IMR-90 (cell line): Measurements from ENCODE around the gene TOP2B. TPM values are rescaled to one million over a fixed set of nuclear protein-coding genes. Genes with fewer than 3 reads are reported as not detected.

Experiments used
- ATAC-seq: fragments of 200-7000 bp; cut with Tn5 transposase; 2 replicates; pipeline ENCODE4 v1.9.1; 2020; ENCODE audit warnings: low read depth, mild to moderate bottlenecking, moderate library complexity
- BruUV-seq: library from RNA; stranded (reverse); fragments of 400-500 nt; replicated peaks from 2 replicates; lab custom pipeline; 2021; lab: Mats Ljungman, UMichigan
- CTCF ChIA-PET: fragments of 300-600 bp; formaldehyde crosslinking; extraction: SDS; loops from one replicate; lab custom pipeline; 2021; ENCODE audit warnings: antibody characterized with exemption; lab: Yijun Ruan, JAX
- POLR2A ChIA-PET: fragments of 300-600 bp; sonication (Branson Sonifier 250); formaldehyde crosslinking; loops from one replicate; lab custom pipeline; 2022; ENCODE audit warnings: antibody characterized with exemption; ENCODE audit not compliant: unreplicated experiment; lab: Charles Lee
- DNase-seq: peaks from one replicate; pipeline ENCODE4 v3.0.0; 2013
- H2AFZ ChIP-seq: replicated peaks from 2 replicates; pipeline ENCODE3; 2013; ENCODE audit warnings: low read length, mild to moderate bottlenecking; ENCODE audit not compliant: poor library complexity
- H2AK5ac ChIP-seq: 2 replicates; pipeline ENCODE4 v1.6.1; 2013; ENCODE audit warnings: low read depth, low read length, inconsistent platforms
- H2AK9ac ChIP-seq: replicated peaks from 2 replicates; pipeline ENCODE3; 2013; ENCODE audit warnings: mild to moderate bottlenecking, low read depth, low read length, moderate library complexity; ENCODE audit not compliant: poor library complexity
- H2BK120ac ChIP-seq: 2 replicates; pipeline ENCODE4 v1.6.1; 2013; ENCODE audit warnings: low read depth, low read length, inconsistent platforms
- H2BK15ac ChIP-seq: 3 replicates; pipeline ENCODE4 v1.6.1; 2013; ENCODE audit warnings: low read depth, low read length, inconsistent platforms
- H2BK20ac ChIP-seq: 2 replicates; pipeline ENCODE4 v1.6.1; 2013; ENCODE audit warnings: low read depth, mild to moderate bottlenecking, inconsistent platforms, low read length, moderate library complexity
- H2BK5ac ChIP-seq: 2 replicates; pipeline ENCODE4 v1.6.1; 2013; ENCODE audit warnings: mild to moderate bottlenecking, low read depth, low read length, inconsistent platforms; ENCODE audit not compliant: poor library complexity, severe bottlenecking
- H3K14ac ChIP-seq: replicated peaks from 2 replicates; pipeline ENCODE4 v1.6.1; 2013; ENCODE audit warnings: low read depth, low read length, inconsistent platforms
- H3K18ac ChIP-seq: 2 replicates; pipeline ENCODE4 v1.6.1; 2013; ENCODE audit warnings: low read depth, low read length, control low read depth
- H3K23ac ChIP-seq: 2 replicates; pipeline ENCODE4 v1.6.1; 2013; ENCODE audit warnings: low read depth, low read length, inconsistent platforms
- H3K27ac ChIP-seq: 2 replicates; pipeline ENCODE4 v1.5.1; 2013; ENCODE audit warnings: mild to moderate bottlenecking, control low read depth, low read length; ENCODE audit not compliant: insufficient read depth
- H3K27me3 ChIP-seq: 2 replicates; pipeline ENCODE4 v1.6.1; 2013; ENCODE audit warnings: low read length; ENCODE audit not compliant: control insufficient read depth, insufficient read depth
- H3K36me3 ChIP-seq: 2 replicates; pipeline ENCODE4 v1.6.1; 2013; ENCODE audit warnings: low read length, mixed read lengths; ENCODE audit not compliant: control insufficient read depth, insufficient read depth
- H3K4ac ChIP-seq: 2 replicates; pipeline ENCODE4 v1.6.1; 2013; ENCODE audit warnings: low read depth, low read length, inconsistent platforms
- H3K4me1 ChIP-seq: 2 replicates; pipeline ENCODE4 v1.6.1; 2013; ENCODE audit warnings: low read length, mixed read lengths; ENCODE audit not compliant: control insufficient read depth, insufficient read depth
- H3K4me2 ChIP-seq: 2 replicates; pipeline ENCODE4 v1.6.1; 2013; ENCODE audit warnings: low read depth, mild to moderate bottlenecking, control low read depth, low read length, moderate library complexity
- H3K4me3 ChIP-seq: 2 replicates; pipeline ENCODE4 v1.5.1; 2013; ENCODE audit warnings: low read depth, mild to moderate bottlenecking, control low read depth, low read length, moderate library complexity; ENCODE audit not compliant: insufficient read depth
- H3K56ac ChIP-seq: 2 replicates; pipeline ENCODE4 v1.6.1; 2013; ENCODE audit warnings: low read length, inconsistent platforms; ENCODE audit not compliant: insufficient read depth; ENCODE audit errors: extremely low read depth
- H3K79me1 ChIP-seq, 2 experiments: 2 replicates each; pipeline ENCODE4 v1.6.1; 2013; ENCODE audit warnings: low read length in 2 of 2, inconsistent platforms in 1 of 2, low read depth in 1 of 2
- H3K9ac ChIP-seq: 2 replicates; pipeline ENCODE4 v1.6.1; 2013; ENCODE audit warnings: low read depth, low read length, control low read depth
- H3K9me1 ChIP-seq: 2 replicates; pipeline ENCODE4 v1.6.1; 2013; ENCODE audit warnings: low read length, inconsistent platforms; ENCODE audit not compliant: insufficient read depth
- H3K9me3 ChIP-seq: 2 replicates; pipeline ENCODE4 v1.6.1; 2013; ENCODE audit warnings: low read length; ENCODE audit not compliant: control insufficient read depth, insufficient read depth
- H4K20me1 ChIP-seq: 2 replicates; pipeline ENCODE4 v1.6.1; 2013; ENCODE audit warnings: low read length, inconsistent platforms; ENCODE audit not compliant: insufficient read depth
- H4K5ac ChIP-seq: 2 replicates; pipeline ENCODE4 v1.6.1; 2013; ENCODE audit warnings: mild to moderate bottlenecking, low read depth, low read length, control low read depth
- H4K8ac ChIP-seq, 2 experiments: 2 replicates each; pipeline ENCODE4 v1.6.1; 2013; ENCODE audit warnings: low read depth in 2 of 2, low read length in 2 of 2, control low read depth in 1 of 2, inconsistent platforms in 1 of 2
- H4K91ac ChIP-seq: 2 replicates; pipeline ENCODE4 v1.6.1; 2013; ENCODE audit warnings: low read depth, low read length, inconsistent platforms; ENCODE audit not compliant: insufficient read depth
- WGBS, 2 experiments: methylation state at CpG; one replicate each; pipeline versions ENCODE4 v1.1.5 to v1.1.7; 2013; ENCODE audit warnings: missing lambda C conversion rate in 2 of 2; ENCODE audit not compliant: insufficient read length in 1 of 2; ENCODE audit errors: extremely low coverage in 2 of 2; 5-methylcytosine and 5-hydroxymethylcytosine counted together
- dilution Hi-C: fragments of 300-500 bp; cut with HindIII; formaldehyde crosslinking; loops from one replicate; pipeline ENCODE4 v1.14.3; 2018; ENCODE audit warnings: low sequenced_read_pairs; ENCODE audit not compliant: unreplicated experiment
- in situ Hi-C: fragments of 300-500 bp; cut with MboI; formaldehyde crosslinking; loops from 3 replicates; pipeline ENCODE4 v1.14.3; 2019; ENCODE audit warnings: low sequenced_read_pairs, inconsistent platforms, mixed read lengths
- intact Hi-C: fragments of 100-400 bp; cut with micrococcal nuclease; formaldehyde crosslinking; loops from 2 replicates; pipeline ENCODE4 v1.10.0; 2022
- polyA plus RNA-seq, 3 experiments: library from polyadenylated mRNA; depleted of rRNA; stranded (reverse); fragments of >200 nt; gene quantifications; 2 replicates each; pipeline ENCODE4 v1.2.3, GENCODE V29; 2012; ENCODE audit warnings: low replicate concordance in 1 of 3
- total RNA-seq: library from RNA; depleted of rRNA; stranded (reverse); fragments of >200 nt; gene quantifications from 2 replicates; pipeline ENCODE4 v1.2.3, GENCODE V29; 2012
- TF ChIP-seq, protein P1 (sequence below): conservative IDR thresholded peaks from 2 replicates; pipeline ENCODE4 v1.5.1; 2012; ENCODE audit warnings: mild to moderate bottlenecking, low read depth, low read length, improper control_type of control experiment

The TOP2B gene
- total and polyA plus RNA-seq, 2 of the 4 experiments (the other 2 are of a cell fraction): 45.5 to 53.4 TPM

DNA sequence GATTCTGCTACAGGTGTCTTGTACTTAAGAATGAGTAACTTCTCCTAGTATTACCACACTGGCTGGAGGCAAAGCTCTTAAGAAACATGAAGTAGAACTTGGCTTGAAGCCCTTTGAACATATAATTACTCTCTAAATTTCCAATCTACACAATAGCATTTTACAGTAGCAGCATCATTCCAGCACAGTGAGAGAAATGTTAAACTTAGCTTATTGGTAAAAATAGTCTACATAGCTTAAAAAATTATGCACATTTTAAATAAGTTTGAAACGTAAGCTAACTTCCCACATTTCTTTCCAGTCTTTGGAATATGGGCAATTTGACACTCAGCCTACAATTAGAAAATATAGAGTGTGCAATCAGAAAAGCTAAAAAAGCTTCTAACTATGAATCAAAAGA is 32.8 kb upstream of the TOP2B start:
- no peak for ATAC-seq
- POLR2A ChIA-PET: interaction anchor here (0.6 kb wide), 1 partner anchor 26 kb away, joined by 5 read pairs; no protein-coding TSS in a partner anchor

More for the DNA sequence above, 32.8 kb upstream of the TOP2B start:
- H2AK9ac ChIP-seq: no peak overlapping the region
- H4K20me1 ChIP-seq: no peaks in the 10 kb centered on the region
- CTCF ChIA-PET: interaction anchor here (0.7 kb wide), 1 partner anchor 9 kb away, joined by 3 read pairs; no protein-coding TSS in a partner anchor
- no peaks in the 10 kb centered on the region for H3K4me1 ChIP-seq
- H2BK15ac ChIP-seq: no peak overlapping the region
- no peak overlapping the region for H3K14ac ChIP-seq
- H4K91ac ChIP-seq: no peak overlapping the region
- no peak overlapping the region for H2AK5ac ChIP-seq
- no TSS peak for BruUV-seq
- no peaks in the 10 kb centered on the region for H3K9me3 ChIP-seq
- no peak overlapping the region for H2BK120ac ChIP-seq
- no peak overlapping the region for H3K9ac ChIP-seq
- no peaks in the 10 kb centered on the region for H3K79me1 ChIP-seq
- in situ Hi-C loops: no loop called here
- DNase-seq: no peak
- H3K27me3 ChIP-seq: no peaks in the 10 kb centered on the region
- H3K9me1 ChIP-seq: no peaks in the 10 kb centered on the region
- dilution Hi-C loops: no loop called here
- H3K4me3 ChIP-seq: no peak overlapping the region
- H3K4ac ChIP-seq: no peak overlapping the region
- no peak overlapping the region for H3K4me2 ChIP-seq
- intact Hi-C loops: no loop called here
- H2AFZ ChIP-seq: no peak overlapping the region
- H4K5ac ChIP-seq: no peak overlapping the region
- no CpG with 5 or more reads among the region's 1 CpG for WGBS, 2 experiments
- no peak overlapping the region for H4K8ac ChIP-seq
- no peak overlapping the region for H3K56ac ChIP-seq
- no peak overlapping the region for H2BK5ac ChIP-seq
- TF ChIP-seq, protein P1, sequence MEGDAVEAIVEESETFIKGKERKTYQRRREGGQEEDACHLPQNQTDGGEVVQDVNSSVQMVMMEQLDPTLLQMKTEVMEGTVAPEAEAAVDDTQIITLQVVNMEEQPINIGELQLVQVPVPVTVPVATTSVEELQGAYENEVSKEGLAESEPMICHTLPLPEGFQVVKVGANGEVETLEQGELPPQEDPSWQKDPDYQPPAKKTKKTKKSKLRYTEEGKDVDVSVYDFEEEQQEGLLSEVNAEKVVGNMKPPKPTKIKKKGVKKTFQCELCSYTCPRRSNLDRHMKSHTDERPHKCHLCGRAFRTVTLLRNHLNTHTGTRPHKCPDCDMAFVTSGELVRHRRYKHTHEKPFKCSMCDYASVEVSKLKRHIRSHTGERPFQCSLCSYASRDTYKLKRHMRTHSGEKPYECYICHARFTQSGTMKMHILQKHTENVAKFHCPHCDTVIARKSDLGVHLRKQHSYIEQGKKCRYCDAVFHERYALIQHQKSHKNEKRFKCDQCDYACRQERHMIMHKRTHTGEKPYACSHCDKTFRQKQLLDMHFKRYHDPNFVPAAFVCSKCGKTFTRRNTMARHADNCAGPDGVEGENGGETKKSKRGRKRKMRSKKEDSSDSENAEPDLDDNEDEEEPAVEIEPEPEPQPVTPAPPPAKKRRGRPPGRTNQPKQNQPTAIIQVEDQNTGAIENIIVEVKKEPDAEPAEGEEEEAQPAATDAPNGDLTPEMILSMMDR: no peak
- H2BK20ac ChIP-seq: no peak overlapping the region
- no peak overlapping the region for H3K27ac ChIP-seq
- no peak overlapping the region for H3K18ac ChIP-seq
- no peak overlapping the region for H3K23ac ChIP-seq
- H3K36me3 ChIP-seq: no peaks in the 10 kb centered on the region
